NB4 (cell line): ENCODE results near the gene PDE4B.

ENCODE experiments used
- CTCF ChIP-seq: IDR thresholded peaks from one replicate; pipeline ENCODE4 v1.5.1; 2012; ENCODE audit warnings: low read depth, low read length
- POLR2A ChIP-seq: IDR thresholded peaks from 2 replicates; pipeline ENCODE4 v1.6.1; 2011; ENCODE audit warnings: mild to moderate bottlenecking; ENCODE audit not compliant: insufficient read length; ENCODE audit errors: extremely low read depth

- TF ChIP-seq CTCF, result no peak
- no peak for TF ChIP-seq POLR2A
Observed at GRCh38 chr1:65840683-65841082, 48.0 kb downstream of the PDE4B start.
